Measurements from ENCODE around the gene ME2. TPM values are rescaled to one million over a fixed set of nuclear protein-coding genes. Genes with fewer than 3 reads are reported as not detected.
A peak's percentile ranks its signal among the peaks of the same experiment; 100 is the strongest.
"Not testable (repeated sequence)": the region's sequence is repeated elsewhere in the genome, so short reads cannot be mapped to it uniquely, and the experiment has no call there.

ME2 gene
- total RNA-seq, 4 donors from 2014 or later, result 46.1 to 62.8 (median 55.0) TPM

GRCh38 chr18:50967714-50968661 lies 89.1 kb downstream of the ME2 start, which contains the start of gene ELAC1:
Gene ELAC1 (plus strand): TSS chr18:50968040. CDS start chr18:50974405, 6,365 bp downstream.
- Histone ChIP-seq H3K27ac (replicated peaks in 1 of 4) (peak within 1 kb of the TSS; percentile 95 to 99 (median 98)), H3K4me3 (peak within 1 kb of the TSS; percentile 77 to 97 (median 94)), H3K27me3 (no peaks in the 10 kb centered on the region), H3K36me3 (no peaks in the 10 kb centered on the region), H3K4me1 (peaks cover 13 to 23% (median 20%) of the 10 kb centered on the region in 4 donors), H3K9me3 (peaks cover 0 to 3% (median 0%) of the 10 kb centered on the region in 4 donors)
- intact Hi-C loops (cut with DNase I), result loop anchor here (2.0 to 10.0 kb wide), 5 partner anchors 63 to 227 kb away; partner anchors contain the start of genes ME2, MEX3C, MRO and SMAD4
- peak; percentile 95 for DNase-seq (ENCODE audit: extremely low spot score)
- no peak for TF ChIP-seq EP300 (IDR thresholded peaks at IDR 0.05)
- TF ChIP-seq POLR2AphosphoS5 (IDR thresholded peaks at IDR 0.05), result peak; percentile 74 to 93
- TF ChIP-seq POLR2A (IDR thresholded peaks at IDR 0.05; ENCODE audit: low read depth), result peak; percentile 89
- peak in 1 of 3 experiments; percentile 14 for TF ChIP-seq CTCF (IDR thresholded peaks at IDR 0.05)
- WGBS, result 2% methylated on average over 26 of the region's 84 CpGs

- WGBS, result 70% methylated on average over 5 of the region's 5 CpGs
- H3K4me1 ChIP-seq, result peaks cover 18 to 23% (median 20%) of the 10 kb centered on the region in 4 donors
- peak overlapping the region in 3 of 4 donors; percentile 95 to 99 (median 98) for H3K27ac ChIP-seq (replicated peaks in 1 of 4)
- no peak for DNase-seq (ENCODE audit: extremely low spot score)
- peaks cover 0 to 3% (median 2%) of the 10 kb centered on the region in 4 donors for H3K36me3 ChIP-seq
- no peaks in the 10 kb centered on the region for H3K27me3 ChIP-seq
- no peaks in the 10 kb centered on the region for H3K9me3 ChIP-seq
- H3K4me3 ChIP-seq, result no peak overlapping the region
- no peak for TF ChIP-seq POLR2AphosphoS5 (IDR thresholded peaks at IDR 0.05)
- TF ChIP-seq POLR2A (IDR thresholded peaks at IDR 0.05; ENCODE audit: low read depth), result no peak
- no peak for TF ChIP-seq CTCF (IDR thresholded peaks at IDR 0.05)
- no peak for TF ChIP-seq EP300 (IDR thresholded peaks at IDR 0.05)
- intact Hi-C loops (cut with DNase I), result loop anchor here (2.0 to 10.0 kb wide), 5 partner anchors 61 to 225 kb away; partner anchors contain the start of genes ME2, MEX3C, MRO and SMAD4
Observed at GRCh38 chr18:50969448-50969847, 90.5 kb downstream of the ME2 start.

- TF ChIP-seq POLR2A (IDR thresholded peaks at IDR 0.05; ENCODE audit: low read depth) (no peak), POLR2AphosphoS5 (IDR thresholded peaks at IDR 0.05) (no peak)
- Histone ChIP-seq H3K36me3 (peaks cover 0 to 8% (median 8%) of the 10 kb centered on the region in 4 donors), H3K27ac (replicated peaks in 1 of 4) (peak overlapping the region in 2 of 4 donors; percentile 95 to 98), H3K27me3 (no peaks in the 10 kb centered on the region), H3K9me3 (no peaks in the 10 kb centered on the region), H3K4me3 (no peak overlapping the region), H3K4me1 (peaks cover 18 to 23% (median 20%) of the 10 kb centered on the region in 4 donors)
- no peak for DNase-seq (ENCODE audit: extremely low spot score)
- intact Hi-C loops (cut with DNase I), result no loop called here
- WGBS, result 56% methylated on average over 2 of the region's 2 CpGs
Observed at GRCh38 chr18:50970006-50970405, 91.1 kb downstream of the ME2 start.

- Histone ChIP-seq H3K4me1 (peaks cover 18 to 22% (median 20%) of the 10 kb centered on the region in 4 donors), H3K36me3 (peaks cover 5 to 32% (median 30%) of the 10 kb centered on the region in 4 donors)
- 89% methylated on average over 5 of the region's 5 CpGs for WGBS
- intact Hi-C loops (cut with DNase I); H3K27me3 ChIP-seq; H3K9me3 ChIP-seq; H3K4me3 ChIP-seq; DNase-seq (ENCODE audit: extremely low spot score); H3K27ac ChIP-seq (replicated peaks in 1 of 4): not testable (repeated sequence)
Observed at GRCh38 chr18:50972404-50972803, 93.5 kb downstream of the ME2 start.

- Histone ChIP-seq H3K4me3 (no peak overlapping the region), H3K27ac (replicated peaks in 1 of 4) (no peak overlapping the region), H3K27me3 (no peaks in the 10 kb centered on the region), H3K4me1 (peaks cover 18 to 20% (median 19%) of the 10 kb centered on the region in 4 donors), H3K36me3 (peaks cover 14 to 44% (median 41%) of the 10 kb centered on the region in 4 donors), H3K9me3 (no peaks in the 10 kb centered on the region)
- no peak for DNase-seq (ENCODE audit: extremely low spot score)
- TF ChIP-seq EP300 (IDR thresholded peaks at IDR 0.05) (no peak), POLR2AphosphoS5 (IDR thresholded peaks at IDR 0.05) (no peak), CTCF (IDR thresholded peaks at IDR 0.05) (no peak), POLR2A (IDR thresholded peaks at IDR 0.05; ENCODE audit: low read depth) (no peak)
- intact Hi-C loops (cut with DNase I), result no loop called here
- 83% methylated on average over 4 of the region's 4 CpGs for WGBS
Observed at GRCh38 chr18:50973367-50974126, 94.6 kb downstream of the ME2 start.
